Dermis microvascular lymphatic vessel endothelial cell (primary cell): ENCODE measurements around the gene ARL17B. TPM values are rescaled to one million over a fixed set of nuclear protein-coding genes. Genes with fewer than 3 reads are reported as not detected.
A peak's percentile ranks its signal among the peaks of the same experiment; 100 is the strongest.
"Not testable (repeated sequence)": the region's sequence is repeated elsewhere in the genome, so short reads cannot be mapped to it uniquely, and the experiment has no call there.

Experiments
- DNase-seq, 2 donors: peaks; one replicate each; pipeline versions ENCODE4 v3.0.0 to v3.0.0-alpha.2; 2010; ENCODE audit warnings: low read depth in 2 of 2
- total RNA-seq: library from RNA; depleted of rRNA; stranded (reverse); fragments of >200 nt; gene quantifications from 2 replicates; pipeline ENCODE4 v1.2.1, GENCODE V29; 2014

Gene ARL17B
- total RNA-seq, 1 donor from 2014 or later = 1.3 TPM

DNA sequence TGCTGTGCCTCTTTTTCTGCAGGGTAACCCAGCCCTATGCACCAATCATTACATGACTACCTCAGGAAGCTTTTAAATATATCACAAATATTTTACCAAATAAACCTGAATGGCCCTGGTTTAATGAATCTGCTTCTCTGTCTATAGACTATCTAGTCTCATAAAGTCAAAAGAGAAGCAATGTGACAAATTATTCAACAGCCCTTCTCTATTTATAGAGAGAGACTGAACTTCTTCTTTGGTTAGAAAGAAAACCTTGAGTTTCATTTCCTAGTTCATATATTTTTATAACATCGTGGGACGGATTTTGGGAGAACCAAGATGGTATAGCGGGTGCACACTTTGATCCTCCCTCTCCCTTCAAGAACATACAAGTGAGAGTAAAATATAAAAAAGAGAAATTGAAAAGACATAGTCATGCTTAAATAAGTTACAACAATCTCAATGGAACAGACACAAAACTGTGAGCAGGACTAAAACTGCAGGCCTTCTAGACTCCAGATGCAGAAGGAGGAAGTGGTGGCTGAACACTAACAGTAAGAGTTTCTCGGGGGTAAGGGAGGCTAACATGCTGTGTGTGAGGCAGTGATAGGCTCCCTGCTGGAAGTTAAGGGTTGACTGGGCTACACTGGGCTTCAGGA, 70.5 kb downstream of the ARL17B start:
- not testable (repeated sequence) for DNase-seq

DNA sequence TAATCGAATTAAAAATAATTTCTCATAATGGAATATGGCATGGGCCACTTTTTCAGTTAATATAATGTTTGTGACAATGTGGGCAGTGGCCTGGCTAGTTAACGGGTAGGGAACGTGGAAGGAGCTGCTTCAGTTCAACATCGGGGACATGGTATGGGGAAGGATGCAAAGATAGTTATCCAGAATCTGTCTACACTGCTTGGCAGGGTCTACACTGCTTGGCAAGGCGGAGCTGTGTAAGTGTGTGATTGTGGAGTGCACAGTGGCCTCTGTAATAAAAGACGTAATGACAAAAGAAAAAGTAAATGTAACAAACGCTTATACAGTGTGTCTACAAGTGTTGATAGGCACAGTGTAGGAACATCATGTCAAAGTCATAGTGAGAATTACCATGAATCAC, 74.0 kb downstream of the ARL17B start:
- DNase-seq = not testable (repeated sequence)

DNA sequence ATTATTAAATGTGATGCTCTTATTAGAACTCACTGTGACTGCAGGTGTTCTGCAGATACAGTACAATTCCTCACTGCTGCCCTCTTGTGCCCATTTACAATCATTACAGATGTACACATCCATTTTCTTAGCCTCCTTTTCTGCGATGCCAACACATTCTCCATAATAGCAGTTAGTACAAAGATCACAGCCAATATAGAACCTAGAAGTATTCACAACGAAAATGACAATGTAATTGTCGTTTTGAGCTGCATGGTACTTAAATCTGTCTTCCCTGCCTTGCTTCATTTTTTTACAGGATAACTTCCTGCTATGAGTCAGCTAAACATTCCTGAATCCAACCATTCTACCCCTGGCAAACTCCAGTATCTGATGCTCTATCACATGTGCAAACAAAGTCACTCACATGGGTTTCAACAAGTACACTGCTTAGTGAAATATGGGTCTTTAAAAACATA, 74.8 kb downstream of the ARL17B start:
- DNase-seq = peak; percentile 50 to 65

DNA sequence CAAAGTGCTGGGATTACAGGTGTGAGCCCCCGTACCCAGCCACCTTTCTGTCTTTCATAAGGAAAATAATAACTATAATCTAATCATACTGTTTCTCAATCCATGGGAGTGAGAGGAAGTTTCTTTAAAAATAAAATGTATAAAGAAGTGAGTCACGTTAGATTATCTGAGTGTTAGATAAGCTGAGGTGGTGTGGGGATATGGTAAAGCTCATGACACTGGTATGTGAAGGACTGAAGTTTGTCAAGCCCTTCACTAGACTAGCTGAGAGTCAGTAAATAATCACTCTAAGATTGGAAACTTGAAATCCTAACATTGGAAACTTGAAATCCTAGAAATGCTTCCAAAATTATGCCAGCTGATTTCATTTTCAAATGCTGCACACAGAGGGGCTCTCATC, 76.1 kb downstream of the ARL17B start:
- DNase-seq = not testable (repeated sequence)

DNA sequence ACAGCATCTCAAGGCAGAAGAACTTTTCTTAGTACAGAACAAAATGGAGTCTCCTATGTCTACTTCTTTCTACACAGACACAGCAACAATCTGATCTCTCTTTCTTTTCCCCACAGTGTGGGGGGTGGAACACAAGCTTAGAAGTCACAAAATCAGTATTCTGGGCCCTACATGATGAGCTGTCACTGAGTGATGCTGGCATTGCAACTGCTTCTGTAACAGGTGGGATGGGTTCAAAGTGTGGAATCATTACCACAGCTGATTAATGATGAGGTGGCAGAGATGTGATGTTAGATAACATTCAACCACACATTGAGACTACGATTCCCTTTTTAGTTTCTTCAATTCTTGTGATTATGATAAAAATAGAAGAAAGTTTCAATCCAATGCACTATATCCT, 77.1 kb downstream of the ARL17B start:
- DNase-seq = not testable (repeated sequence)

DNA sequence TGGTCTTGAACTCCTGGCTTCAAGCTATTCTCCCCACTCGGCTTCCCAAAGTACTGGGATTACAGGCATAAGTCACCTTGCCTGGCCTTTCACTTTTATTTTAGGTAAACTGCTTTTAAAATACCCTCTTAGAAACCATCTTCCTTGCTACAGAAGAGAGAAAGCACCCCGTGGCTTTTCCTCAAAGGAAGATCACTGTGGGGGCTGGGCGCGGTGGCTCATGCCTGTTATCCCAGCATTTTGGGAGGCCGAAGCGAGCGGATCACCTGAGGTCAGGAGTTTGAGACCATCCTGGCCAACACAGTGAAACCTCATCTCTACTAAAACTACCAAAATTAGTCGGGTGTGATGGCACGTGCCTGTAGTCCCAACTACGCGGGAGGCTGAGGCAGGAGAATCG, 78.9 kb downstream of the ARL17B start:
- DNase-seq = not testable (repeated sequence)

DNA sequence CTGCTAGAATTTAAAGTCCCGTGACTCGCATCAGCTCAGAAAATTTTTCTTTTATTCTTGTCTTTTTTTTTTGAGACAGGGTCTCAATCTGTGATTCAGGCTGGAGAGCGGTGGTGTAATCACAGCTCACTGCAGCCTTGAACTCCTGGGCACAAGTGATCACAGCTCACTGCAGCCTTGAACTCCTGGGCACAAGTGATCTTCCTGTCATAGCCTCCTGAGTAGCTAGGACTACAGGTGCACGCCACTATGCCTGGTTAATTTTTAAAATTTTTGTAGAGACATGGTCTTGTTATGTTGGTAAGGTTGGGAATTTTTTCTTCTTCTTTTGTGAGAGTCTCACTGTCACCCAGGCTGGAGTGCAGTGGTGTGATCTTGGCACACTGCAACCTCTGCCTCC, 80.2 kb downstream of the ARL17B start:
- DNase-seq = not testable (repeated sequence)

DNA sequence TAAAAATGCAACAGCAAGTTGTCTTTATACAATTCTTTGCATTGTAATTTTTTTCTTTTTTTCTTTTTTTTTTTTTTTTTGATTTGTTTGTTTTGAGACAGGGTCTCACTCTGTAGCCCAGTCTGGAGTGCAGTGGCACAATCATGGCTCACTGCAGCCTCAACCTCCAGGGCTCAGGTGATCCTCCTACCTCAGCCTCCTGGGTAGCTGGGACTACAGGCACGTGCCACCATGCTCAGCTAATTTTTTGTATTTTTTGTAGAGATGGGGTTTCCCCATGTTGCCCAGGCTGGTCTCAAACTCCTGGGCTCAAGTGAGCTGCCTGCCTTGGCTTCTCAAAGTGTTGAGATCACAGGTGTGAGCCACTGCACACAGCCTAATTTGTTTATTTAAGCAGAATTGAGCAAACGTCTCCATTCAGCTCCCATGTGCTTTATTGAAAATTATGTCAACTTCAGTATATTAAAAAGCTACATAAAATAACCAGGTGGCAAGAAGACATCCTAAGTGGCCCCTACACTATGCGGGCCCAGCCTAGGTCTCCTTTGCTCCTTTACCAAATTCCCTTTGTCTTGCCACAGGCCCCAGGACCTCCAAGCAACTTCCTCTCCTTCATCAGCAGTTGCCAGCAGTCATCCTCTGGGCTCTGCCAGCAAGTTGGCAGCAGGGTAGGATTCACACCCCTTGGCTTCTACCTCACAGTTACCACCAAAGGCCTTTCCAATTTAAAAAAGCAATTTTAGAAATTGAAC, 84.7 kb downstream of the ARL17B start:
- not testable (repeated sequence) for DNase-seq

DNA sequence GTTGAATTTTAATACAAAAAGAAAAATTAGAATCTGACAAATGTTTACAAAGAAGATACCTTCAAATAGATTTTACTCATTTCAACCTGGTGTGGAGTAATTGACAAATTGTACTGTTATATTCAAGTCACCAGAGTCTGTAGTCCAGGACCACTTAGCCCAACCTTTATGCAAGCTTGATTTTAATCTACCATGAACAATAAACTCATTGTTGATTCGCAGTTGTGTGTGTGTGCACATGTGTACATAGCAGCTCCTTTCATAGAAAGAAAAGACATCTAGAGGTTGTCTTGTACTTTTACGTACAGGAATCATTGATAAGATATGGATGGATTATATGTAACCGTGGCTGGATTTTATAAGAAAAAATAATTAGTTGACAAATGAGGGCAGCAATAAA, 87.3 kb downstream of the ARL17B start:
- no peak for DNase-seq

DNA sequence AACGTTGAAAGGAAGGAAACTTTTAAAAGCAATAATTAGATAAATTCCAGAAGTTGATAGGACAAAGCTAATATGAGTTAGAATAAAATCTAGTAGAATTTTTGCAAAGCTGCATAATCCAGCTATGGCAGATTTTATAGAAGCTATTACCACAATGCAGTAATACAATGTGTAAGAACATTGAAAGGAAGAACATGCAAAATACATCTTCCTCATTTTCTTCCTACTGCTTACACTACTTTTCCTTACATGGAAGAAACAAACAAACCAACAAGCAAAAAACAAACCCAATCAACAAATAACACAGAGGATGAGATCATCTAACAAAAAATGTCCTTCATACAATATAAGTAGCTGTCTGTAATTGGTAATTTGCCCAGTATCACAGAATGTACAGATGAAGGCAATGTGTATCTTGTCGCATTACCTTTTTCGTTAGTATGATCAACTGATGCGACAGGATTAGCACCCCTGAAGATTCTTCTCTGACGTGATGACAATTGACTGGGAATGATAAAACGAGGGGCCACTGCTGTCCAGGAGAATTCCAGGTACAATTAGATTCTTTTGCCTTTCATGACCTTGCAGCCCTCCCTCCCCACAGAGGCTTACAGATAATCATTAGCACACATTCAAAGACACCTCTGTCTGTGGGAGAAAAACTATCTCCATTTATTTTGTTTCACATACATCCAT, 87.9 kb downstream of the ARL17B start:
- DNase-seq = no peak

DNA sequence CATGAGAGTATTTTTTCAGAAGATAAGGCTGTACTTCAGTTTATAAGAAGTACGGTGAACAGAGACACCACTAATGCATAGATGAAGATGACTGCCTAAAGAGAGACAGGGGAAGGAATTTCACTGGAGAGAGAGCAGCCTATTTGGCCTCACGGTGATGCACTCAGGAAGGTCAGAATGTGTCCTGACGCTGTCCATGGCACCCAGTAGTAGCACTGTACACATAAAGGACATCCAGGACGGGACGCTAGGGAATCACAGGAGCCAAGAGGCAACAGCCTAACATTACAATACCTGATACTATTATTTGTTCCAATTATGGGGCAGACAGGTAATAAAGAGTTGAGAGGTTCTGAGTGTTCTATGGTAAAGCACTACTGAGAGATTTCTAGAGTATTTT, 91.5 kb downstream of the ARL17B start:
- no peak for DNase-seq

DNA sequence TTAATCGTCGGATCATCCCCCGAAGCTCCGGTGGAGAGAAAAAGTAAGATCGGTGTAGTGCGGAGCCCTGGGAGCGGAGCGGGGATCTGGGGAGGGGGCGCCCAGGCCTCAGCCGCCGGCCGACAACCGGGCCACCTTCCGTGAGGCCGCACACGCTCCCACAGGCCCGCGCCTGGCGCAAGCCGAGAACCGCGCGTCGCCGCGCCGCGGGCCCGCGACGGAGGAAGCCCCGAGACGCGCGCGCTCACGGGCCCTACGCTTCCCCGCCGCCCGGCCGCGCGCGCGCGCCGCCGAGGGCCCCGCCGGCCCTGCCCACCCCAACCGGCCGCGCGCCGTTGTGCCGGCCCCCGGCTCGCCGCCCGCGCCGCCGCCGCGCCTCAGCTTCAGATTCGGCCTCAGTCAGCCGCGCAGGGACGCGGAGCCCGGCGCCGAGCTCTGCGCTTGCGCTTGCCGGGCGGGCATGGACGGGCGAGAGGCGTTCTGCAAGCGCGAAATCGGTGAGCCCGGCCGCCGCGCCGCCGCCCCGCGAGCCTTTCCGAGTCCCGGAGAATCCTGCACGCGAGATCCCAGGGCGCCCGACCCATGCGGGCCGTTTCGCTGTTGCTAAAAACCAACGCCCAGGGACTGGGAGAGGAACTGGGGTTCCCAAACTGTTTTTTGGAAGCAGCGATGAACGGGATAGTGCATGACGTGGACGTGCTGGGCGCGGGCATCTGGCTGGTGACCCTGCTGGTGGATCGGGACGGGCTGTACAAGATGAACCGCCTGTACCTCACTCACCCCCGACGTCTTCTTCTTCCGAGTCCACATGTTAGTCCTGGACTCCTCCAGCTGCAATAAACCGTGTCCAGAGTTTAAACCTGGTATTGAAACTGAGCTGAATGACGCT, 94.7 kb downstream of the ARL17B start:
- DNase-seq = peak; percentile 45 to 86

DNA sequence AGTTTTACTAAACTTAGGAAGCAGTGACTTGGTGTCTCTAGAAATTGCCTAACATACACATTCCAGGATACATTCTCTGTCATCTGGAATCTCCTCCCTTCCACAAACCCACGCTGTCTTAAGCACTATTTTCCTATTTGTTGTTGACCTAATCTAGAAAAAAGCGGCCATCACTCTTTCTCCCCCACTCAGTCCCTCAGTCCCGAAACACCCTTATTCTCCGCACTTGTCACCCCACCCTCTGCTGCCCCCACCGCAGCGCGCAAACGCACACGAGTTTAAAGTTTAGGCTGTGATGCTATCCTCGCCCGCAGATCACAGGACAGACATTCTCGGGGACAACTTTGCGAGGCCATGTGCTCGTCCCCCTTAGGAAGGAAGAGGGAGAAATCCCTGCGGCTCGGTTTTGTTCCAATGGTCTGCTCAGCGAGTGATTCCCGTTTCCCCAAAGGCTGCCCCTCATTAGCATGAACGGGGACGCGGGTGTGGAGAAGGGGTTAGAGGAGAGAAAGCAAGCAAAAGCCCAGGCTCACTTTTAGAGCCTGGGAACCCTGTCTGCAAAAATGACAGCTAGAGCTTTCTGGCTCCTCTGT, 95.4 kb downstream of the ARL17B start:
- DNase-seq = peak in 1 of 2 donors; percentile 2

DNA sequence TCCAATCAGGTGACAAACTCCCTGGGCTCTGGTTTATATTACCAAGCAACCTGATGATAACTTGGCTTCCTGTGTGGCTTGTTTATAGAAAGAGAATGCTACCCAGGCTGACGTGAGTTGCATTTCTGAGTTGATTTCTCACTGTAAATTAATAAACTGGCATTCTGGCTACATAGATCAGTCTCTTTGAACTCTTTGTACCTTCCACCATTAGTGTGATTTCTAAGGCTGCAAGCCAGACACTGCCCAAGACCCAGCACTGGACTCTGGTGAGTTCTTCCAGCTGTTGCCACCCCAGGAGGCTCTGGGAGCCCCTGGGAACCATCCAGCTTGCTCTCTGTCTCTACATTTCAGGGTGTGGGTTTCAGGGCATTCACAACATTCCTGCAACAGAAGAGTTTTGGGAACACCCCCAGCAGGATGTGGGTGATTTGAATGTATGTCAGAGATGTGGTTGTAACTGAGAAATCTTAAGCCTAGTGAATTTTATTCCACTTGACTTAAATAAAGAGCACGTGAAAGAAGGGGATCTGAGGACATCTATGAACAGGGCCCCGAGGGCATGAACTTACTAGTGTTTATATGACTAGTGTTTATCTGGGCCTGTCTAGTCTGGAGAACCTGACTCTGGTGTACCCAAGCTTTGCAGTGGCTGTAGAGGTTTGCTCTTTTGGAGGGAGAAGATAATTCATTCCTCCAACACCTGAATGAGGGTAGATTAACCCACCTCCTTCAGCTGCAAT, 96.9 kb downstream of the ARL17B start:
- peak in 1 of 2 donors; percentile 11 for DNase-seq

DNA sequence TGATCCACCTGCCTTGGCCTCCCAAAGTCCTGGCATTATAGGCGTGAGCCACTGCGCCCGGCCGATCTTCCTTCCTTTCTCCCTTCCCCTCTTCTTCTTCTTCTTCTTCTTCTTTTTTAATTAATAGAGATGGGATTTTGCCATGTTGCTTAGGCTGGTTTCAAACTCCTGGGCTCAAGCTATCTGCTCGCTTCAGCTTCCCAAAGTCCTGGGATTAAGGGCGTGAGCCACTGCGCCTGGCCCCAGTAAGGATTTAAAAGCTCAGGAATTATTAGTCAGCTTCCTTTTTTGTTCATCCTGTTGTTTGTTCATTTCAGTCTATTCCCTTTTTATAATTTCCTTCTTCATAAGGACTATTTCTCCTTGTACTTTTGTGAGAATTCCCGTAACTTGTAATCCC, 99.3 kb downstream of the ARL17B start:
- DNase-seq = peak in 1 of 2 donors; percentile 38

DNA sequence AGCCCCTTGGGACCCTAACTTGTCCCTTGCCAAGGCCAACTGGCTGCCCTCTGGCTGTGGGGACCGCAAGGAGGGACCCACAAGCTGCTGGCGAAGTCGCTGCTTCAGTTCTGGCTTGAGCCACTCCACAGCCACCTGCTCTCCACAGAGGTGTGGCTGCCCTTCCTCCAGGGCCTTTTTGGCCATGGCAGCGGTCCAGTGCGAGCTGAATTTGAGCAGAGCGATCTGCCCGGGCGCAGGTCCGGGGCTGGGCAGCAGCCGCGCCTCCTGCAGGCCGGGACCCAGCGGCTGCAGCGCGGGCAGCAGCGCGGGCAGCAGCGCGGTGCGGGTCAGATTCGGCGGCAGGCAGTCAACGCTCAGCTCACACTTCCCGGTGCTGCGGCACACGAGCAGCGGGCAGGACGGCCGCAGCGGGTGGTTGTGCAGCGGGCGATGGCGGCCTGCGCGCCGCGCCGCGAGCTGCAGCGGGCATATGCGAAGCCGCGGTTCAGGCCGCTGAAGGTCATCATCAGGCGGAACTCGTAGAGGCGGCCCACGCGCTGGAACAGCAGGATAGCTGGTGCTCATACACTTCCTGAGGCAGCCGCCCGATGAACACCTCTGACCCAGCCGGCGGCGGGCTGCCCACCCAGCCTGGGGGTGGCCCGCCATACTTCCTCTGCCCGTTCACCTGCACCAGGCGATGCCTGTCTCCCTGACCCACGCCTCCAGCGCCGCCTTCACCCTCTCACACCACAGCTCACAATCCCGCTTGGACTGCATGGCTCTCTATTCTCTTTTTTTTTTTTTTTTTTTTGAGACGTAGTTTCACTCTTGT, 101.5 kb downstream of the ARL17B start:
- peak in 1 of 2 donors; percentile 23 for DNase-seq

DNA sequence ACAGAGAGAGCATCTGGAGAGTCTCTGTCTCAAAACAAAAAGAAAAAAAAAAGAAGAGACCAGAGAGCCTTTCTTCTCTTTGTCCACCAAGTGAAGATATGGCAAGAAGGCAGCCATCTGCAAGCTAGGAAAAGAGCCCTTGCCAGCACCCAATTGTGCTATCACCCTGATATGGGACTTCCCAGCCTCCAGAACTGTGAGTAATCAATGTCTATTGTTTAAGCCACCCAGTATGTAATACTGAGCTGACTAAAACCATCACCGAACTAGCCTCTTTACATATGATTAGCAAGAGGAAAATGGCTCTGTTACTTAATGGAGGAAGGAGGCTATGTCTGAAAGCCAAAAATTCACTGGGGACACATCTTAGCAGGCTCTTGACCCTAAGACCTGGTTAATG, 105.2 kb downstream of the ARL17B start:
- DNase-seq = not testable (repeated sequence)

DNA sequence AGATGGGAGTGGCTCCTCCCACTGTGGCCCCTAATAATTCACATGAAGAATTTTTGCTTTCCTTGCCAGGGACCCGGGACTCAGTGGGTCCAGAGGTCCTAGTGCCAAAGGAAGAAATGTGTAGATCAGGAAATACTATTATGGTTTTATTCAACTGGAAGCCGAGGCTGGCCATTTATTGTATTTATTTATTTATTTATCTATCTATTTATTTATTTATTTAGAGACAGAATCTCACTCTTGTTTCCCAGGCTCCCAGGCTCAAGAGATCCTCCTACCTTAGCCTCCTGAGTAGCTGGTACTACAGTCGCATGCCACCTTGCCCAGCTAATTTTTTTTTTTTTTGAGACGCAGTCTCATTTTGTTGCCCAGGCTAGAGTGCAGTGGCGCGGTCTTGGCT, 107.4 kb downstream of the ARL17B start:
- not testable (repeated sequence) for DNase-seq

DNA sequence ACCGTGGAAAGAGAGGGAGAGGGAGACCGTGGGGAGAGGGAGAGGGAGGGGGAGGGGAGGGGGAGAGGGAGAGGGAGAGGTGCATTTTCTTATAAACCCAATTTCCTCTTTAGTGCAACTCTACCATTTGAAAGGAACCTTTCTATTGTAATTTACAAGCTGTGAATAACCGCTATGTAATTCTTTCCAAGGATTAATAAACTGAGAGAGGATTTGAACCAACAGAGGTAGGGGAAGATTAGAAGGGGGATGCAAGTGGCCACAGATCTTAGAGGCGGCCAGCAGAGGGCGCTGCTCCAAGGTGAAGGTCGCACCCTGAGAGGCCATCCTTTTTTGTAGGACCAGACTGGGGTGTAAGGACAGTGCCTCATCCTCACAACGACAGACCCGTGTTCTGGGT, 107.8 kb downstream of the ARL17B start:
- DNase-seq = peak; percentile 14 to 42
